Heart left ventricle (tissue), 16 donors: ENCODE results near the gene TMEM234. TPM values are rescaled to one million over a fixed set of nuclear protein-coding genes. Genes with fewer than 3 reads are reported as not detected.
A peak's percentile ranks its signal among the peaks of the same experiment; 100 is the strongest.

Experiments
- ATAC-seq, 4 donors: fragments of 200-7000 bp; cut with Tn5 transposase; one replicate each; pipeline ENCODE4 v1.9.1; 2020 to 2022; ENCODE audit warnings: moderate library complexity in 4 of 4, mild to moderate bottlenecking in 3 of 4, moderate number of reproducible peaks in 1 of 4
- DNase-seq, 5 donors: peaks; one replicate each; pipeline ENCODE4 v3.0.0-alpha.2; 2020
- H3K27ac ChIP-seq, 12 donors: fragments of 200-600 bp; sonication (generic) in 4 of 12; one replicate each; pipeline versions ENCODE4 v1.5.0 to v1.8.0; 2016 to 2022; ENCODE audit warnings: mild to moderate bottlenecking in 2 of 12
- H3K27me3 ChIP-seq, 9 donors: fragments of 200-600 bp; sonication (generic) in 2 of 9; one replicate each; pipeline versions ENCODE4 v1.5.1 to v1.8.0; 2016 to 2022; ENCODE audit warnings: mild to moderate bottlenecking in 3 of 9
- H3K36me3 ChIP-seq, 9 donors: fragments of 200-600 bp; sonication (generic) in 2 of 9; one replicate each; pipeline versions ENCODE4 v1.5.0 to v1.8.0; 2018 to 2022; ENCODE audit warnings: mild to moderate bottlenecking in 2 of 9
- H3K4me1 ChIP-seq, 12 donors: fragments of 200-600 bp; sonication (generic) in 4 of 12; one replicate each; pipeline versions ENCODE4 v1.5.0 to v1.8.0; 2016 to 2022; ENCODE audit warnings: mild to moderate bottlenecking in 3 of 12
- H3K4me3 ChIP-seq, 12 donors: fragments of 200-600 bp; sonication (generic) in 4 of 12; one replicate each; pipeline versions ENCODE4 v1.5.0 to v1.8.0; 2017 to 2022; ENCODE audit warnings: mild to moderate bottlenecking in 9 of 12, moderate library complexity in 4 of 12
- H3K9me3 ChIP-seq, 12 donors: fragments of 200-600 bp; sonication (generic) in 4 of 12; one replicate each; pipeline versions ENCODE4 v1.5.0 to v1.8.0; 2016 to 2022; ENCODE audit warnings: mild to moderate bottlenecking in 1 of 12
- POLR2A ChIP-seq, 2 donors: fragments of 450-650 bp; IDR thresholded peaks; one replicate each; pipeline ENCODE4 v1.6.1; 2017; ENCODE audit warnings: antibody characterized with exemption in 2 of 2, mild to moderate bottlenecking in 2 of 2, moderate library complexity in 2 of 2
- WGBS, 4 donors: extraction: QIAGEN DNeasy Blood & Tissue Kit in 2 of 4; methylation state at CpG; one replicate each; pipeline versions ENCODE4 v1.1.5 to v1.1.7; 2013 to 2018; 5-methylcytosine and 5-hydroxymethylcytosine counted together
- intact Hi-C, 10 donors: fragments of 100-400 bp; cut with DNase I; formaldehyde crosslinking; loops; one replicate each; pipeline versions ENCODE4 v1.11.1 to v1.14.2; 2022
- polyA plus RNA-seq, 2 donors: library from polyadenylated mRNA; stranded (reverse); fragments of 200-250 nt; gene quantifications; one replicate each; pipeline ENCODE4 v1.2.3, GENCODE V29; 2013
- total RNA-seq, 9 donors: library from RNA; depleted of rRNA in 2 of 9; stranded (reverse); fragments of >200 nt in 2 of 9; fragmentation: NEBNext Ultra II Directional in 3 of 9; extraction: Animal tissue kit (Norgen Biotek cat#: 25700) in 3 of 9; gene quantifications; one replicate each; pipeline versions ENCODE4 v1.1.0 to v1.2.4, GENCODE V29; 2016 to 2023
- TF ChIP-seq, protein P1 (sequence below), 12 donors: fragments of 200-600 bp; sonication (generic) in 4 of 12; IDR thresholded peaks; one replicate each; pipeline versions ENCODE4 v1.5.0 to v1.8.0; 2018 to 2022; ENCODE audit warnings: antibody characterized with exemption in 12 of 12, mild to moderate bottlenecking in 5 of 12
- donor health status: ischemic (EF 13 %, LVEDD 7.1; RV severe dilation, severe dysfunction).
- donor health status: healthy with polysubstance abuse.
- donor health status: DM: no; HTN: yes; CAD: no.
- donor health status: DM: no; HTN: no; CAD: no.
- donor health status: ischemic (EF 25% LVEDD 6.9; RV normal size, moderate dysfunction).
- donor health status: ischemic (EF 25% LVEDD 5.7; RV mildly dilated, moderate dysfunction).
- donor health status: healthy.
- donor health status: DM: yes; HTN: yes; CAD: no.
- donor health status: ischemic (EF 35%, LVEDD 5.7; RV mildly dilated, moderate dysfunction).
- donor health status: nonischemic (EF 11% LVEDD 7.7; RV severe dilation, severe dysfunction).
- donor health status: DM: yes; HTN: yes; CAD: no.
- donor health status: PGD.
- donor health status: ischemic (EF 29% LVEDD 5.4; RV normal size, mild dysfunction).
- donor health status: nonischemic (EF 23%, LVEDD 6.1; RV moderate dilation, normal function).

The TMEM234 gene
- total and polyA plus RNA-seq, 11 donors, result 7.7 to 19.8 (median 10.8) TPM

GRCh38 chr1:32198237-32199042 is 23.7 kb downstream of the TMEM234 start:
- Histone ChIP-seq H3K4me1 (peaks cover 5 to 48% (median 24%) of the 10 kb centered on the region in 12 donors), H3K27me3 (no peaks in the 10 kb centered on the region), H3K36me3 (peaks cover 2 to 52% (median 47%) of the 10 kb centered on the region in 9 donors), H3K4me3 (no peak overlapping the region), H3K27ac (peak overlapping the region in 4 of 12 donors; percentile 89 to 93 (median 90)), H3K9me3 (no peaks in the 10 kb centered on the region)
- DNase-seq (no peak), ATAC-seq (no peak)
- WGBS, 4 donors, result 90 to 96% (median 93%) methylated on average over 3 of the region's 3 CpGs
- intact Hi-C loops, result no loop called here
- TF ChIP-seq POLR2A (IDR thresholded peaks at IDR 0.05), result no peak
- TF ChIP-seq, protein P1, sequence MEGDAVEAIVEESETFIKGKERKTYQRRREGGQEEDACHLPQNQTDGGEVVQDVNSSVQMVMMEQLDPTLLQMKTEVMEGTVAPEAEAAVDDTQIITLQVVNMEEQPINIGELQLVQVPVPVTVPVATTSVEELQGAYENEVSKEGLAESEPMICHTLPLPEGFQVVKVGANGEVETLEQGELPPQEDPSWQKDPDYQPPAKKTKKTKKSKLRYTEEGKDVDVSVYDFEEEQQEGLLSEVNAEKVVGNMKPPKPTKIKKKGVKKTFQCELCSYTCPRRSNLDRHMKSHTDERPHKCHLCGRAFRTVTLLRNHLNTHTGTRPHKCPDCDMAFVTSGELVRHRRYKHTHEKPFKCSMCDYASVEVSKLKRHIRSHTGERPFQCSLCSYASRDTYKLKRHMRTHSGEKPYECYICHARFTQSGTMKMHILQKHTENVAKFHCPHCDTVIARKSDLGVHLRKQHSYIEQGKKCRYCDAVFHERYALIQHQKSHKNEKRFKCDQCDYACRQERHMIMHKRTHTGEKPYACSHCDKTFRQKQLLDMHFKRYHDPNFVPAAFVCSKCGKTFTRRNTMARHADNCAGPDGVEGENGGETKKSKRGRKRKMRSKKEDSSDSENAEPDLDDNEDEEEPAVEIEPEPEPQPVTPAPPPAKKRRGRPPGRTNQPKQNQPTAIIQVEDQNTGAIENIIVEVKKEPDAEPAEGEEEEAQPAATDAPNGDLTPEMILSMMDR (IDR thresholded peaks at IDR 0.05), result no peak

GRCh38 chr1:32197837-32198236 is 24.3 kb downstream of the TMEM234 start:
- intact Hi-C loops, result no loop called here
- WGBS, 4 donors, result 69 to 81% (median 69%) methylated on average over 6 of the region's 6 CpGs

GRCh38 chr1:32197074-32197473 is 25.1 kb downstream of the TMEM234 start:
- ATAC-seq, result no peak

More at GRCh38 chr1:32197837-32198236, 24.3 kb downstream of the TMEM234 start:
- Histone ChIP-seq H3K36me3 (peaks cover 2 to 58% (median 53%) of the 10 kb centered on the region in 9 donors), H3K27ac (peak overlapping the region in 1 of 12 donors; percentile 47), H3K4me1 (peaks cover 5 to 48% (median 24%) of the 10 kb centered on the region in 12 donors), H3K9me3 (no peaks in the 10 kb centered on the region), H3K4me3 (no peak overlapping the region), H3K27me3 (no peaks in the 10 kb centered on the region)
- DNase-seq (no peak), ATAC-seq (no peak)
- TF ChIP-seq, protein P1 (IDR thresholded peaks at IDR 0.05), result no peak
- no peak for TF ChIP-seq POLR2A (IDR thresholded peaks at IDR 0.05)

More at GRCh38 chr1:32197074-32197473, 25.1 kb downstream of the TMEM234 start:
- H3K9me3 ChIP-seq, result no peaks in the 10 kb centered on the region
- TF ChIP-seq, protein P1 (IDR thresholded peaks at IDR 0.05), result no peak
- no peak for TF ChIP-seq POLR2A (IDR thresholded peaks at IDR 0.05)
- peaks cover 2 to 65% (median 60%) of the 10 kb centered on the region in 9 donors for H3K36me3 ChIP-seq
- H3K4me3 ChIP-seq, result no peak overlapping the region
- H3K27ac ChIP-seq, result peak overlapping the region in 3 of 12 donors; percentile 2 to 19 (median 8)
- no peak for DNase-seq
- no peaks in the 10 kb centered on the region for H3K27me3 ChIP-seq
- peaks cover 5 to 47% (median 23%) of the 10 kb centered on the region in 12 donors for H3K4me1 ChIP-seq
- intact Hi-C loops, result no loop called here
- 71 to 92% (median 87%) methylated on average over 1 of the region's 1 CpG for WGBS, 4 donors
